Smooth muscle cell (in vitro differentiated cells): ENCODE data around the gene MARCHF10. TPM values are rescaled to one million over a fixed set of nuclear protein-coding genes. Genes with fewer than 3 reads are reported as not detected.

Source experiments
- DNase-seq: peaks from one replicate; lab custom pipeline; 2025; ENCODE audit not compliant: unreplicated experiment; lab: John Stamatoyannopoulos, UW
- H2AFZ ChIP-seq: fragments of 200-600 bp; sonication (generic); 2 replicates; pipeline ENCODE4 v1.6.0; 2016; ENCODE audit warnings: antibody characterized with exemption, low read depth, mild to moderate bottlenecking
- H3F3A ChIP-seq: fragments of 200-600 bp; sonication (generic); 2 replicates; pipeline ENCODE4 v1.6.0; 2017; ENCODE audit warnings: antibody characterized with exemption, low read depth
- H3K27ac ChIP-seq: fragments of 200-600 bp; sonication (generic); 2 replicates; pipeline ENCODE4 v1.5.1; 2016; ENCODE audit warnings: low read depth, mild to moderate bottlenecking
- H3K27me3 ChIP-seq: fragments of 200-600 bp; sonication (generic); 2 replicates; pipeline ENCODE4 v1.6.1; 2016; ENCODE audit warnings: low read depth, mild to moderate bottlenecking
- H3K36me3 ChIP-seq: fragments of 200-600 bp; sonication (generic); 2 replicates; pipeline ENCODE4 v1.5.1; 2016; ENCODE audit warnings: low read depth
- H3K4me1 ChIP-seq: fragments of 200-600 bp; sonication (generic); 2 replicates; pipeline ENCODE4 v1.5.1; 2016; ENCODE audit warnings: low read depth
- H3K4me2 ChIP-seq: fragments of 200-600 bp; sonication (generic); 2 replicates; pipeline ENCODE4 v1.6.0; 2016; ENCODE audit warnings: mild to moderate bottlenecking
- H3K4me3 ChIP-seq: fragments of 200-600 bp; sonication (generic); 2 replicates; pipeline ENCODE4 v1.5.1; 2016; ENCODE audit warnings: mild to moderate bottlenecking
- H3K79me2 ChIP-seq: fragments of 200-600 bp; sonication (generic); 2 replicates; pipeline ENCODE4 v1.6.0; 2016; ENCODE audit warnings: low read depth, mild to moderate bottlenecking
- H3K9ac ChIP-seq: fragments of 200-600 bp; sonication (generic); 2 replicates; pipeline ENCODE4 v1.6.0; 2016; ENCODE audit warnings: low read depth
- H3K9me3 ChIP-seq: fragments of 200-600 bp; sonication (generic); replicated peaks from 2 replicates; pipeline ENCODE4 v1.5.1; 2016; ENCODE audit warnings: low read depth
- H4K20me1 ChIP-seq: fragments of 200-600 bp; sonication (generic); 2 replicates; pipeline ENCODE4 v1.6.0; 2016; ENCODE audit warnings: low read depth
- CTCF ChIP-seq: fragments of 200-600 bp; sonication (generic); IDR thresholded peaks from 2 replicates; pipeline ENCODE4 v1.5.1; 2017; ENCODE audit warnings: borderline replicate concordance, mild to moderate bottlenecking, antibody characterized with exemption; ENCODE audit not compliant: insufficient read depth, poor library complexity, severe bottlenecking
- WGBS: methylation state at CpG from one replicate; pipeline ENCODE4 v1.1.7; 2016; ENCODE audit warnings: low lambda C conversion rate; 5-methylcytosine and 5-hydroxymethylcytosine counted together
- polyA plus RNA-seq: library from polyadenylated mRNA; unstranded; fragments of >200 nt; fragmentation: Nextera tagmentation; extraction: Ambion mirVana; gene quantifications from 2 replicates; pipeline ENCODE4 v1.2.1, GENCODE V29; 2016
- total RNA-seq: library from RNA; depleted of rRNA; stranded (reverse); fragments of >200 nt; gene quantifications from 2 replicates; pipeline ENCODE4 v1.2.3, GENCODE V29; 2014

Gene MARCHF10
- total and polyA plus RNA-seq, 2 experiments from 2014 or later, result not detected

DNA sequence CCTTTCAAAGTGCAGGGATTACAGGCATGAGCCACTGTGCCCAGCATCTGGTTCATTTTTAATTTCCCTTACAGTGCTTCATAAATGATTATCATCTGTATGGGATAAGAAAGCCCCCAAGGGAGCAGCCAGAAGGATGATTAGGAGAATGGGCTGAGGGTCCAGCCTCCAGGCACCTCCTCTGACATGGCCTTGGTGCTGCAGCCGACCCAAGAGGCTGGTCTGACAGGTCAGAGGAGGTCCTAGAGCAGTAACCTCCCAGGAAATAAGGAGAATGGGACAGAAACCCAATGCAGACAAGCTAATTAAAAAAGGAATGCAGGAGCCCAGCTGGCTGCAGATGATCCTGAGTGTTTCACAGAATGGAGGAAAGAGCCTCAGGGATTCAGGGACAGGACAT lies 151.7 kb downstream of the MARCHF10 start:
- peaks cover 13% of the 10 kb centered on the region for H3F3A ChIP-seq
- H4K20me1 ChIP-seq, result peaks cover 100% of the 10 kb centered on the region
- no peaks in the 10 kb centered on the region for H3K27me3 ChIP-seq
- H3K4me1 ChIP-seq, result peaks cover 31% of the 10 kb centered on the region
- no peak for TF ChIP-seq CTCF
- no peak overlapping the region for H3K9ac ChIP-seq
- H3K36me3 ChIP-seq, result no peaks in the 10 kb centered on the region
- no peak overlapping the region for H3K4me3 ChIP-seq
- DNase-seq, result no peak
- no peaks in the 10 kb centered on the region for H3K9me3 ChIP-seq
- H3K4me2 ChIP-seq, result no peak overlapping the region
- 73% methylated on average over 1 of the region's 1 CpG for WGBS
- no peak overlapping the region for H2AFZ ChIP-seq
- peaks cover 70% of the 10 kb centered on the region for H3K79me2 ChIP-seq
- H3K27ac ChIP-seq, result no peak overlapping the region

DNA sequence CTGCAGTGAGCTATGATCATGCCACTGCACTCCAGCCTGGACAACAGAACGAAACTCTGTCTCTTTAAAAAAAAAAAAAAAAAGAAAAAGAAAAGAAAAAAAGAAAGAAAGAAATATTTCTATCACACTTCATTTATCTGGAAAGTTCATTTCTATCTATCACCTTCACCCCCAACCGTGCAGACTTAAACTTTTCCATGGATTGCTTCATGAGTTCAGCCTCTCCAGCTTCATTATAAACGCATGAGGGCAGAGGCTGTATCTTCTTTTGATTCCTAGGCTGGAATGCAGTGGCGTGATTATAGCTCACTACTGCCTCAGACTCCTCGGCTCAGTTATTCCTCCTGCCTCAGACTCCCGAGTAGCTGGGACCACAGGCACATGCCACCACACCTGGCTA lies 152.5 kb downstream of the MARCHF10 start:
- H2AFZ ChIP-seq, result no peak overlapping the region
- no peak overlapping the region for H3K4me2 ChIP-seq
- peaks cover 69% of the 10 kb centered on the region for H3K79me2 ChIP-seq
- TF ChIP-seq CTCF, result no peak
- WGBS, result 63% methylated on average over 6 of the region's 6 CpGs
- no peaks in the 10 kb centered on the region for H3K9me3 ChIP-seq
- H4K20me1 ChIP-seq, result peaks cover 100% of the 10 kb centered on the region
- peaks cover 31% of the 10 kb centered on the region for H3K4me1 ChIP-seq
- no peaks in the 10 kb centered on the region for H3K27me3 ChIP-seq
- H3K27ac ChIP-seq, result no peak overlapping the region
- peaks cover 17% of the 10 kb centered on the region for H3F3A ChIP-seq
- H3K4me3 ChIP-seq, result no peak overlapping the region
- DNase-seq, result no peak
- H3K9ac ChIP-seq, result no peak overlapping the region
- no peaks in the 10 kb centered on the region for H3K36me3 ChIP-seq

DNA sequence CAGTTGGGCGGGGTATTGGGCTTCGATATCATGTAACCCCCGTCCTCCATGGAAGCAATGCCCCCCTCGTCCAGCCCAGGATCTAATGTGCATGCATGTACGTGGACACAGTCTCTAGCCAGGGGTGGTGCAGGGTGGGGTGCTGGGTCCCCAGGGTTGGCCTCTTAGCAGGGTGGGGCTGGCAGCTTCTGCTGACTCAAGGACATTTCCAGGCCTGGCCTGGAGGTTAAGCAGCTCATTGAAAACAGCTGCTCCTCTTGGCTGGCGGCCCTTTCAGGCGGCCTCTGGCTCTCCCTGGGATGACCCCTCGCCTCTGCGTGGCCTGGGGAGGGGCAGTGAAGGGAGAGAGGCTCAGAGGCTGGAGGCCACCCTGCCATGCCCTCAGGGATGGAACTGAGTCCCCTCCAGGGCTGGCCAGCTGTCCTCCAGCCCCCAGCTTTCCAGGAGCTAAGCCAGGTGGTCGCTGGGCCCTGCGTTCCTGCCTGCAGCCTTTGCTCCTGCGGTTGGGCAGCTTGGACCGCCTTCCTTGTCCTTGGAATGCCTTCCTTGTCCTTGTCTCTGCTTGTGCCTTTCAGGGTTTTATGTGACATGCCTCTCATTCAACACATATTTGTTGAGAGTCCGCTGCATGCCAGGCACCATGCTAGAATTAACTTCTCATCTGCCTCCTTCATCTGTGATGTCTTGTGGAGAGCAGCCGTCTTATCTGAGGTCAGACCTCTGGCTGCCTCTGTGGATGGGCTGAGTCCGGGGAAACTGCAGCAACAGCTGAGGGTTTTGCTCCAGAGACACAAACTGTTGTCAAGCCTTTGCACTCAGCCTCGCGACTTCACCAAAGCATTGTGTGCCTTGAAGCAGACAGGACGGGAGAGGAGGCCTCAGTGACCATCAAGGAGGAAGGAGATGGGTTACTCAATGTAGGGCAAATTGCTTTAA lies 154.0 kb downstream of the MARCHF10 start:
- no peak overlapping the region for H3K9ac ChIP-seq
- no peak overlapping the region for H3K4me3 ChIP-seq

More for the DNA sequence above, 154.0 kb downstream of the MARCHF10 start:
- peak overlapping the region; percentile 77 for H3K27ac ChIP-seq
- peaks cover 31% of the 10 kb centered on the region for H3K4me1 ChIP-seq
- no peak overlapping the region for H2AFZ ChIP-seq
- WGBS, result 23% methylated on average over 18 of the region's 19 CpGs
- no peak for TF ChIP-seq CTCF
- no peaks in the 10 kb centered on the region for H3K27me3 ChIP-seq
- DNase-seq, result no peak
- peaks cover 69% of the 10 kb centered on the region for H3K79me2 ChIP-seq
- no peaks in the 10 kb centered on the region for H3K36me3 ChIP-seq
- no peaks in the 10 kb centered on the region for H3K9me3 ChIP-seq
- H4K20me1 ChIP-seq, result peaks cover 100% of the 10 kb centered on the region
- peak overlapping the region; percentile 85 for H3K4me2 ChIP-seq
- H3F3A ChIP-seq, result peaks cover 20% of the 10 kb centered on the region
